HG03039 (cell line): ENCODE measurements around the gene RAD51B.

Experiments used
- ATAC-seq: cut with Tn5 transposase; IDR thresholded peaks from one replicate; pipeline ENCODE4 v1.9.1; 2021; ENCODE audit warnings: mild to moderate bottlenecking, moderate library complexity; ENCODE audit not compliant: unreplicated experiment

Gene RAD51B

GRCh38 chr14:68718023-68718990 lies 898.7 kb downstream of the RAD51B start:
- ATAC-seq = no peak

GRCh38 chr14:68719634-68720384 lies 900.2 kb downstream of the RAD51B start:
- ATAC-seq = no peak

- no peak for ATAC-seq
Observed at GRCh38 chr14:68722186-68722585, 902.6 kb downstream of the RAD51B start.

- no peak for ATAC-seq
Observed at GRCh38 chr14:68722968-68723566, 903.5 kb downstream of the RAD51B start.

- ATAC-seq = no peak
Observed at GRCh38 chr14:68723808-68724268, 904.3 kb downstream of the RAD51B start.

GRCh38 chr14:68724914-68725313 lies 905.3 kb downstream of the RAD51B start:
- no peak for ATAC-seq

GRCh38 chr14:68726093-68726695 lies 906.6 kb downstream of the RAD51B start:
- ATAC-seq = no peak

GRCh38 chr14:68727315-68728047 lies 907.9 kb downstream of the RAD51B start:
- no peak for ATAC-seq

- ATAC-seq = no peak
Observed at GRCh38 chr14:68728342-68729106, 908.9 kb downstream of the RAD51B start.

- ATAC-seq = no peak
Observed at GRCh38 chr14:68729556-68729955, 910.0 kb downstream of the RAD51B start.

- no peak for ATAC-seq
Observed at GRCh38 chr14:68730348-68730747, 910.8 kb downstream of the RAD51B start.

- no peak for ATAC-seq
Observed at GRCh38 chr14:68730811-68731425, 911.3 kb downstream of the RAD51B start.

GRCh38 chr14:68733086-68733914 lies 913.7 kb downstream of the RAD51B start:
- peak; percentile 38 for ATAC-seq

GRCh38 chr14:68734231-68734732 lies 914.7 kb downstream of the RAD51B start:
- no peak for ATAC-seq

- no peak for ATAC-seq
Observed at GRCh38 chr14:68735856-68736255, 916.3 kb downstream of the RAD51B start.

- no peak for ATAC-seq
Observed at GRCh38 chr14:68736471-68736871, 916.9 kb downstream of the RAD51B start.

- ATAC-seq = no peak
Observed at GRCh38 chr14:68737086-68737485, 917.5 kb downstream of the RAD51B start.

GRCh38 chr14:68738559-68738958 lies 919.0 kb downstream of the RAD51B start:
- no peak for ATAC-seq
